ENCODE data around the gene THAP6.

The THAP6 gene

GRCh38 chr4:75565481-75565880, 51.2 kb downstream of the THAP6 start:
- no peaks in the 10 kb centered on the region for H3K9me3 ChIP-seq (ENCODE audit: control insufficient read depth, low read length)
- H3K27me3 ChIP-seq (ENCODE audit: control insufficient read depth, insufficient read depth, low read length, poor library complexity, severe bottlenecking) = no peaks in the 10 kb centered on the region
- H3K4me3 ChIP-seq (ENCODE audit: insufficient read depth, low read depth, low read length) = no peak overlapping the region
- H3K36me3 ChIP-seq (ENCODE audit: control insufficient read depth, insufficient read depth, low read length) = no peaks in the 10 kb centered on the region
- H3K27ac ChIP-seq (ENCODE audit: insufficient read depth, low read depth, low read length, poor library complexity, severe bottlenecking) = no peak overlapping the region
- H3K4me1 ChIP-seq (ENCODE audit: control insufficient read depth, insufficient read depth, low read length) = no peaks in the 10 kb centered on the region

DNA sequence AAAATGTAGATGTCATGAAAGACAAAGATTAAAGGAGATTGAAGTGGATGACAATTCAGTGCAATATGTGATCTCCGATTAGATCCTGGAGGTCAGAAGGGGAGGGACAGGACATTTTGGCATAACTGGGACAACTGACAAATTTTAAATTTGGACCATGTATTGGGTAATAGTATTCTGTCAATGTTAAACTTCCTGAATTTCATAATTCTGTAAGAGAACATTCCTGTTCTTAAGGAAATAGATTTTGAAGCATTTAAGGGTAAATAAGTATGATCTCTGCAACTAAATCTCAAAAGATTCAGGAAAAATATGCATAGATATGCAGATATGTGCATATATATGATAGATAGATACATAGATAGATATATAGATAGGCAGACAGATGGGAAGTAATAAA, 52.6 kb downstream of the THAP6 start:
- Histone ChIP-seq H3K4me3 (ENCODE audit: insufficient read depth, low read depth, low read length) (no peak overlapping the region), H3K4me1 (ENCODE audit: control insufficient read depth, insufficient read depth, low read length) (no peaks in the 10 kb centered on the region), H3K27ac (ENCODE audit: insufficient read depth, low read depth, low read length, poor library complexity, severe bottlenecking) (no peak overlapping the region), H3K36me3 (ENCODE audit: control insufficient read depth, insufficient read depth, low read length) (no peaks in the 10 kb centered on the region), H3K9me3 (ENCODE audit: control insufficient read depth, low read length) (no peaks in the 10 kb centered on the region), H3K27me3 (ENCODE audit: control insufficient read depth, insufficient read depth, low read length, poor library complexity, severe bottlenecking) (no peaks in the 10 kb centered on the region)
- WGBS, 2 experiments = 97 to 98% methylated on average over 1 of the region's 1 CpG

GRCh38 chr4:75567725-75568124, 53.5 kb downstream of the THAP6 start:
- H3K27ac ChIP-seq (ENCODE audit: insufficient read depth, low read depth, low read length, poor library complexity, severe bottlenecking) = no peak overlapping the region
- H3K27me3 ChIP-seq (ENCODE audit: control insufficient read depth, insufficient read depth, low read length, poor library complexity, severe bottlenecking) = no peaks in the 10 kb centered on the region
- H3K4me3 ChIP-seq (ENCODE audit: insufficient read depth, low read depth, low read length) = no peak overlapping the region
- no peaks in the 10 kb centered on the region for H3K9me3 ChIP-seq (ENCODE audit: control insufficient read depth, low read length)
- 85 to 97% methylated on average over 2 of the region's 2 CpGs for WGBS, 2 experiments
- no peaks in the 10 kb centered on the region for H3K4me1 ChIP-seq (ENCODE audit: control insufficient read depth, insufficient read depth, low read length)
- H3K36me3 ChIP-seq (ENCODE audit: control insufficient read depth, insufficient read depth, low read length) = no peaks in the 10 kb centered on the region
